ENCODE measurements around the gene NRAP. TPM values are rescaled to one million over a fixed set of nuclear protein-coding genes. Genes with fewer than 3 reads are reported as not detected.

Gene NRAP
- total RNA-seq, 1 experiment from 2014 or later: not detected

- no TSS peak for BruUV-seq (replicated peaks)
- in situ Hi-C loops (cut with HindIII; ENCODE audit: low pct_unique_long_range_greater_than_20kb, low sequenced_read_pairs) (no loop called here), intact Hi-C loops (cut with micrococcal nuclease; ENCODE audit: unreplicated experiment) (loop anchor here (1.0 to 10.0 kb wide), 2 partner anchors 140 to 399 kb away; no protein-coding TSS in a partner anchor)
- Histone ChIP-seq H3K9me3 (ENCODE audit: control insufficient read depth, insufficient read depth, low read depth, low read length) (no peaks in the 10 kb centered on the region), H3K36me3 (ENCODE audit: control insufficient read depth, insufficient read depth, low read length) (no peaks in the 10 kb centered on the region), H3K27ac (ENCODE audit: low read length) (no peak overlapping the region), H3K4me3 (ENCODE audit: low read depth in 2 of 2, low read length in 2 of 2) (no peak overlapping the region), H3K4me1 (ENCODE audit: control insufficient read depth, insufficient read depth, low read length) (no peaks in the 10 kb centered on the region), H3K27me3 (ENCODE audit: control insufficient read depth, insufficient read depth, low read length) (no peaks in the 10 kb centered on the region)
- POLR2A ChIA-PET: no interaction called here
- TF ChIP-seq, protein P1, sequence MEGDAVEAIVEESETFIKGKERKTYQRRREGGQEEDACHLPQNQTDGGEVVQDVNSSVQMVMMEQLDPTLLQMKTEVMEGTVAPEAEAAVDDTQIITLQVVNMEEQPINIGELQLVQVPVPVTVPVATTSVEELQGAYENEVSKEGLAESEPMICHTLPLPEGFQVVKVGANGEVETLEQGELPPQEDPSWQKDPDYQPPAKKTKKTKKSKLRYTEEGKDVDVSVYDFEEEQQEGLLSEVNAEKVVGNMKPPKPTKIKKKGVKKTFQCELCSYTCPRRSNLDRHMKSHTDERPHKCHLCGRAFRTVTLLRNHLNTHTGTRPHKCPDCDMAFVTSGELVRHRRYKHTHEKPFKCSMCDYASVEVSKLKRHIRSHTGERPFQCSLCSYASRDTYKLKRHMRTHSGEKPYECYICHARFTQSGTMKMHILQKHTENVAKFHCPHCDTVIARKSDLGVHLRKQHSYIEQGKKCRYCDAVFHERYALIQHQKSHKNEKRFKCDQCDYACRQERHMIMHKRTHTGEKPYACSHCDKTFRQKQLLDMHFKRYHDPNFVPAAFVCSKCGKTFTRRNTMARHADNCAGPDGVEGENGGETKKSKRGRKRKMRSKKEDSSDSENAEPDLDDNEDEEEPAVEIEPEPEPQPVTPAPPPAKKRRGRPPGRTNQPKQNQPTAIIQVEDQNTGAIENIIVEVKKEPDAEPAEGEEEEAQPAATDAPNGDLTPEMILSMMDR (IDR thresholded peaks at IDR 0.05): peak; percentile 87
- no peak for TF ChIP-seq TCF7L2 (IDR thresholded peaks at IDR 0.05; ENCODE audit: low read depth, low read length)
- ATAC-seq (peak; percentile 81), DNase-seq (ENCODE audit: low read depth, low spot score) (peak; percentile 12)
- CTCF ChIA-PET: interaction anchor here (0.7 to 1.0 kb wide), 2 partner anchors 187 to 561 kb away, joined by 4 read pairs; no protein-coding TSS in a partner anchor
These were observed 40.9 kb upstream of the NRAP start for GRCh38 chr10:113704637-113705343.

- Histone ChIP-seq H3K4me3 (ENCODE audit: low read depth in 2 of 2, low read length in 2 of 2) (no peak overlapping the region), H3K27ac (ENCODE audit: low read length) (no peak overlapping the region), H3K9me3 (ENCODE audit: control insufficient read depth, insufficient read depth, low read depth, low read length) (peaks cover 5% of the 10 kb centered on the region; the same call in 1 of the 2 replicates), H3K4me1 (ENCODE audit: control insufficient read depth, insufficient read depth, low read length) (no peaks in the 10 kb centered on the region), H3K27me3 (ENCODE audit: control insufficient read depth, insufficient read depth, low read length) (no peaks in the 10 kb centered on the region), H3K36me3 (ENCODE audit: control insufficient read depth, insufficient read depth, low read length) (no peaks in the 10 kb centered on the region)
- DNase-seq (ENCODE audit: low read depth, low spot score) (no peak), ATAC-seq (no peak)
- no peak for TF ChIP-seq SIN3A (IDR thresholded peaks at IDR 0.05; ENCODE audit: borderline replicate concordance, insufficient read depth, low read depth, low read length)
- TF ChIP-seq REST (IDR thresholded peaks at IDR 0.05; ENCODE audit: insufficient read depth in 1 of 2, low read depth in 2 of 2, low read length in 1 of 2): no peak
- TF ChIP-seq TCF7L2 (IDR thresholded peaks at IDR 0.05; ENCODE audit: low read depth, low read length): no peak
- TF ChIP-seq POLR2AphosphoS5 (IDR thresholded peaks at IDR 0.05; ENCODE audit: low read depth, low read length): no peak
- TF ChIP-seq, protein P1 (IDR thresholded peaks at IDR 0.05): no peak
- intact Hi-C loops (cut with micrococcal nuclease; ENCODE audit: unreplicated experiment): no loop called here
- in situ Hi-C loops (cut with HindIII; ENCODE audit: low pct_unique_long_range_greater_than_20kb, low sequenced_read_pairs): no loop called here
- ChIA-PET CTCF (no interaction called here), POLR2A (no interaction called here)
- no TSS peak for BruUV-seq (replicated peaks)
These were observed 33.8 kb upstream of the NRAP start for GRCh38 chr10:113697595-113697994.

Measured in Panc1 (cell line).